Measurements from ENCODE around the gene RAMP2.

RAMP2 gene

GRCh38 chr17:42773290-42774035 is 12.4 kb downstream of the RAMP2 start, which contains the start of gene VPS25:
Gene VPS25, plus strand, starts transcription at chr17:42773449. Its CDS starts 27 bp downstream, at chr17:42773476.
- TF ChIP-seq, protein P1, sequence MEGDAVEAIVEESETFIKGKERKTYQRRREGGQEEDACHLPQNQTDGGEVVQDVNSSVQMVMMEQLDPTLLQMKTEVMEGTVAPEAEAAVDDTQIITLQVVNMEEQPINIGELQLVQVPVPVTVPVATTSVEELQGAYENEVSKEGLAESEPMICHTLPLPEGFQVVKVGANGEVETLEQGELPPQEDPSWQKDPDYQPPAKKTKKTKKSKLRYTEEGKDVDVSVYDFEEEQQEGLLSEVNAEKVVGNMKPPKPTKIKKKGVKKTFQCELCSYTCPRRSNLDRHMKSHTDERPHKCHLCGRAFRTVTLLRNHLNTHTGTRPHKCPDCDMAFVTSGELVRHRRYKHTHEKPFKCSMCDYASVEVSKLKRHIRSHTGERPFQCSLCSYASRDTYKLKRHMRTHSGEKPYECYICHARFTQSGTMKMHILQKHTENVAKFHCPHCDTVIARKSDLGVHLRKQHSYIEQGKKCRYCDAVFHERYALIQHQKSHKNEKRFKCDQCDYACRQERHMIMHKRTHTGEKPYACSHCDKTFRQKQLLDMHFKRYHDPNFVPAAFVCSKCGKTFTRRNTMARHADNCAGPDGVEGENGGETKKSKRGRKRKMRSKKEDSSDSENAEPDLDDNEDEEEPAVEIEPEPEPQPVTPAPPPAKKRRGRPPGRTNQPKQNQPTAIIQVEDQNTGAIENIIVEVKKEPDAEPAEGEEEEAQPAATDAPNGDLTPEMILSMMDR (IDR thresholded peaks at IDR 0.05; ENCODE audit: control insufficient read depth, extremely low read depth, insufficient read depth), result no peak
- peak; percentile 50 for DNase-seq (ENCODE audit: low read depth)
- H3K4me3 ChIP-seq (ENCODE audit: low read depth, low read length), result peak within 1 kb of the TSS; percentile 87

DNA sequence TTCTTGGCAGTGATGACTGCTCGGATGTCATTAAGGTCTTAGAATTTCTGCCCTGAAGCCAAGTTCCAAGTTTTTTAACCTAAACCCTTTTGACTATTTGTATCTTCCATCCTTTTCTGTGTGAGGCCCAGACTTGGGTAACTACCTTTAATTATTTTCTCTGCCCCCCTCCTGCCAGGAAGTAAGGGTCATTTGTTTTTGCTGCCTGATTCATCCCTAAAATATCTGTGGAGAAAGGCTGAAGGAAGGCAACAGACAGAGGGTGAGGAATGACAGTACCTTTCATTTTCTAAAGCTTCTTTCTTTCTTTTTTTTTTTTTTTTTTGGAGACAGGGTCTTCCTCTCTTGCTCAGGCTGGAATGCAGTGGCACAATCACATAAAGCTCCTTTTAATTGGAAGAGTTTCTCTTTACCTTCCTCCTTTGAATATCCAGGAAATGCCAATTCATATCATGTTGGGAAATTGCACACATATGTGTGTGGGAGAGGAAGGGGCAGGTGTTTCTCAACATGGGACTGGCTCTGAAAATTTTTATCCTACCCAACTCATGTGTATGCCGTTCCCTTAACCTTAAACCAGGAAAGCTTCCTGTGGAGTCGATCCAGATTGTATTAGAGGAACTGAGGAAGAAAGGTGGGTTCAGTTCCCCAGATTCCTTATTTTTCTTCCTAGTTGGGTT is 13.2 kb downstream of the RAMP2 start:
- no peak for DNase-seq (ENCODE audit: low read depth)
- TF ChIP-seq, protein P1 (IDR thresholded peaks at IDR 0.05; ENCODE audit: control insufficient read depth, extremely low read depth, insufficient read depth), result no peak
- peak overlapping the region; percentile 87 for H3K4me3 ChIP-seq (ENCODE audit: low read depth, low read length)

DNA sequence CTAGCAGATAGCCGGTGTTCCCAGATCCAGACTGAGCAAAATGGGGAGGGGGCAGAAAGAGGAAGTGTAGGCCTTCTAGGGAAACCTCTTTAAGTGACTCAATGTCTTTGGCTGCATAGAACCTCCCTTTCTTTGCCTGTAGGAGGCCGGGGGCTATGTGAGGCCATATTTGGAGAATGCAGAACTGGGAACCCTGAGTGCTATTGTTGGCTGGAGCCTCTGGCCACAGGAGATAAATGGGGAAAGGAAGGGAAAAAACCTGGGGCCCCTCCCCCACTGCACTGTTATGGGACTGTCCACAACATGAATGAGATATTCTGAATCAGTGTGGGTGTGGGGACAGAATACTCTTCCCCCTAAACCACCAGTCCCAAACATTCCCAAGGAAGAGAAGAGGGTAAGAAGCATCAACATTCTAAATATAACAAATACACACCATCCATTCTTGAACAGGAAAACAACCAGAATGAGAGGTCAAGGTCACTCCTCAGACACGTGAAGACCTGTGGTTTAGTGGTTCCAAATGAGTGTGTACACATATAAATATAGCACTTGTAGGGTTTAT is 14.6 kb downstream of the RAMP2 start:
- no peak for DNase-seq (ENCODE audit: low read depth)
- TF ChIP-seq, protein P1 (IDR thresholded peaks at IDR 0.05; ENCODE audit: control insufficient read depth, extremely low read depth, insufficient read depth), result no peak
- no peak overlapping the region for H3K4me3 ChIP-seq (ENCODE audit: low read depth, low read length)

- no peak overlapping the region for H3K4me3 ChIP-seq (ENCODE audit: low read depth, low read length)
- TF ChIP-seq, protein P1 (IDR thresholded peaks at IDR 0.05; ENCODE audit: control insufficient read depth, extremely low read depth, insufficient read depth), result no peak
Observed at GRCh38 chr17:42778570-42778969, 17.5 kb downstream of the RAMP2 start.

DNA sequence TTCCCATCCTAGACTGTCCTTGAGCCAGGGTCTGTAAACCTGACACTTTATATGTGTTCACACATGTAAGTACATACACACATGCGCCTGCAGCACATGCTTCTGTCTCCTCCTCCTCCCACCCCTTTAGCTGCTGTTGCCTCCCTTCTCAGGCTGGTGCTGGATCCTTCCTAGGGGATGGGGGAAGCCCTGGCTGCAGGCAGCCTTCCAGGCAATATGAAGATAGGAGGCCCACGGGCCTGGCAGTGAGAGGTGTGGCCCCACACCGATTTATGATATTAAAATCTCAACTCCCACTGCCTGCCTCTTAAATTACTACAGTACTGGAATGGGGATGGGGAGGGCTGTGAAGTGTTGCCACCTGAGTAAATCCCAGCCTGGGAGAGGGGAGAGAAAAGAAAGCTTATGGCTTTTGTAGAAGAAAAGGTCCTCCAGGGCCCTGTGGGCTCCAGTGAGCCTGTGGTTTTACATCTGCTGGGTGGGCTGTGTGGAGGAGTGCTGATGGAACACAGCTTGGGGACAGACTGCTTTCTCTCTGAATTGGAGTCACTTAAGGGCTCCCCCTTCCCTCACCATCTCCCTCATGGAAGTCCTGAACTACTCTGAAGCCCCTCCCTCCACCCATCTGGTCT is 18.4 kb downstream of the RAMP2 start:
- no peak for DNase-seq (ENCODE audit: low read depth)
- no peak overlapping the region for H3K4me3 ChIP-seq (ENCODE audit: low read depth, low read length)
- TF ChIP-seq, protein P1 (IDR thresholded peaks at IDR 0.05; ENCODE audit: control insufficient read depth, extremely low read depth, insufficient read depth), result no peak

More at GRCh38 chr17:42778570-42778969, 17.5 kb downstream of the RAMP2 start:
- DNase-seq (ENCODE audit: low read depth), result no peak

DNA sequence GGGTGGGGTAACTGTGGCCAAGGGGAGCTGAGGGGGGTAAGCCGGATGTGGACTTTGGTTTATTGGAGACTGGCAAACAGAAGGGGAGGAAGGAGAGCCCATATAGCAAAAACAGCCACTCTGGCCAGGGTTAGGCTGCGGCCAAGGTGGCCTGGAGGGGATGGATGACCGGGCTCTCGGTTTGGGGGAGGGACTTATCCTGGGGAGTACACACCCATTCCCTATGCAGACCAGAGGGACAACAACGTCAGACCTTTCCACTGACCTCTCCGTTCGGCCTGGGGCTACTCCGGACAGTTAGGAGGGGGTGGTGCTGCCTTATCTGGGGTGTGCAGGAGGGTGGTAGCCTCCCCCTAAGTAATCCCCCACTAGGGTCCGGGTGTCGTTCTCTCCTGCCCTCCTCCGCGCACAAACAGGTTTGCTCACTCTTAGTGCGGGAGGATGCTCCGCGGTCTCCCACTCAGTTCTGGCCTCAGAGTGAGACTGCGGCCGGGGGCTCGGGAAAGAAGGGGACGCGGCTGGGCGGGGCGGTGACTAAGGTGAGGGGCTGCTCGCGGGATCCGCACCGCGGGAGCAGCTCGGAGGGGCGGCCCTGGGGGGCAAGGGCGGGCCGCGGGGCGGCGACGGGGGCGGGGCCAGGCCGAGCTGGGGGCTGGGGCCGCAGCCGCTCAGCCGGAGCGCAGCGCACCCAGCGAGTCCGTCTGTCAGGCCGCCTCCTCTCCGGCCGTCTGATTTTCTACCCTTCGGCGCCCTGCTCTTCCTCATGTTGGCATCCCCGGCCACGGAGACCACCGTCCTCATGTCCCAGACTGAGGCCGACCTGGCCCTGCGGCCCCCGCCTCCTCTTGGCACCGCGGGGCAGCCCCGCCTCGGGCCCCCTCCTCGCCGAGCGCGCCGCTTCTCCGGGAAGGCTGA is 19.2 kb downstream of the RAMP2 start, which contains the start of gene WNK4:
TSS of gene WNK4 (plus strand) at position 675 of the 915 bp plus-strand sequence. CDS start at position 764, 89 bp downstream.
- no peak for DNase-seq (ENCODE audit: low read depth)
- H3K4me3 ChIP-seq (ENCODE audit: low read depth, low read length), result no peak within 1 kb of the TSS
- TF ChIP-seq, protein P1 (IDR thresholded peaks at IDR 0.05; ENCODE audit: control insufficient read depth, extremely low read depth, insufficient read depth), result no peak

Data from LNCaP clone FGC (cell line).